GM19193 (cell line): ENCODE results near the gene ADAMTS13.
A peak's percentile ranks its signal among the peaks of the same experiment; 100 is the strongest.

ENCODE experiments used
- POLR2A ChIP-seq: IDR thresholded peaks from 4 replicates; pipeline ENCODE4 v1.6.1; 2011; ENCODE audit not compliant: insufficient read depth, insufficient read length; ENCODE audit errors: extremely low read depth

The ADAMTS13 gene

GRCh38 chr9:133477992-133478850 lies 56.1 kb downstream of the ADAMTS13 start:
- no peak for TF ChIP-seq POLR2A

GRCh38 chr9:133478851-133479711 lies 56.9 kb downstream of the ADAMTS13 start, which contains the start of gene SLC2A6:
SLC2A6 (minus strand) TSS chr9:133479099; CDS start chr9:133479059, 40 bp downstream.
- peak; percentile 76 for TF ChIP-seq POLR2A

- no peak for TF ChIP-seq POLR2A
Observed at GRCh38 chr9:133483611-133484010, 61.4 kb downstream of the ADAMTS13 start.

GRCh38 chr9:133484671-133485437 lies 62.7 kb downstream of the ADAMTS13 start:
- TF ChIP-seq POLR2A: no peak

- no peak for TF ChIP-seq POLR2A
Observed at GRCh38 chr9:133485531-133486260, 63.5 kb downstream of the ADAMTS13 start.

GRCh38 chr9:133487331-133487725 lies 65.2 kb downstream of the ADAMTS13 start:
- no peak for TF ChIP-seq POLR2A

- TF ChIP-seq POLR2A: no peak
Observed at GRCh38 chr9:133488686-133489252, 66.6 kb downstream of the ADAMTS13 start.

GRCh38 chr9:133489253-133490190 lies 67.4 kb downstream of the ADAMTS13 start:
- no peak for TF ChIP-seq POLR2A

GRCh38 chr9:133490201-133490681 lies 68.1 kb downstream of the ADAMTS13 start:
- TF ChIP-seq POLR2A: no peak

- no peak for TF ChIP-seq POLR2A
Observed at GRCh38 chr9:133490865-133491655, 68.9 kb downstream of the ADAMTS13 start.

GRCh38 chr9:133491656-133491925 lies 69.4 kb downstream of the ADAMTS13 start:
- no peak for TF ChIP-seq POLR2A
